Measurements from ENCODE around the gene VAC14. TPM values are rescaled to one million over a fixed set of nuclear protein-coding genes. Genes with fewer than 3 reads are reported as not detected.
A peak's percentile ranks its signal among the peaks of the same experiment; 100 is the strongest.

The VAC14 gene
- total and polyA plus RNA-seq, 4 donors = 27.6 to 60.8 (median 50.9) TPM

DNA sequence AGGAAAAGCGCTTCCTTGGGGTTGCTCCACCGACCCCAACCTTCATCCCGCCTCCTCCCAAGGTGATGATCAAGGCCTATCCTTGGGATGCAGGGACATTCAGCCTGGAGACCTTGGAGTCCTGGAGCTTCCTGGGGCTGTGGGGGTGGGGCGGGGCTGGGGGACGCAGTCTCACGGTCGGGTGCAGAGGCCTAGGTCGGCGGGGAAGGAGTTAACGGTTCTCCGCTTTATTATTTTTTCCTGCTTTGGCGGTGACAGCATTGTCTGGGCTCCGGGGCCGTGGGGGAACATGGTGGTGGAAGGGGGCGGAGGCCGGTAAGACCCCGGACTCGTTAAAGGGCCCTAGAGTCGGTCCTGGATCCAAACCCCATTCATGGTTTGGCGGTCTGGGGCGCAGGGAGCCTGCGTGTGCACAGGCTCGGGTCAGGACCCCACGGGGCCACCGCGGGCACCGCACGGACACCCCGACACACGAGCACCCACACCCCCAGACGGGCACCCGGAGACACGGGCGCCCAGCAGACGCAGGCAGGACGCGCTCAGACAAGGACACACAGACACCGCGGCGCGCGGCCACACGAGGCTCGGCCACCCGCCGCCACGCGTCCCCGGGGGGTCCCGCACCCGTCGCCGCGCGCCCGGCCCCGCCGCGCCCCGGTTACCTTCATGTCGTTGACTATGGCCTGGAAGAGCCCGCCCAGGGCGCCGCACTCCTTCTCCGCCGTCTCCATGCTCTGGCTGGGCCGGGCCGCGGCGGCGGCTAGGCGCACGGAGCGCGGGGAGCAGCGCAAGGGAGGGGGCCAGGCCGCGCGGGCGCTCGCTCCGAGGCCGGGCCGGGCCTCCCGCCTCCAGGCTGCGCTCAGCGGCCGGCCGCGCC is 115.7 kb downstream of the VAC14 start:
- Histone ChIP-seq H3K4me1 (ENCODE audit: control insufficient read depth in 5 of 5, insufficient read depth in 5 of 5, low read length in 5 of 5) (peaks cover 17 to 80% (median 60%) of the 10 kb centered on the region in 5 donors), H3K4me3 (peak overlapping the region; percentile 71), H3K9ac (ENCODE audit: insufficient read depth in 1 of 2, low read length in 2 of 2) (peak overlapping the region; percentile 37 to 40), H3K36me3 (ENCODE audit: control insufficient read depth in 4 of 4, insufficient read depth in 4 of 4, low read length in 4 of 4) (peaks cover 0 to 13% (median 7%) of the 10 kb centered on the region in 4 donors), H3K9me3 (ENCODE audit: control insufficient read depth in 4 of 4, insufficient read depth in 3 of 4, low read length in 3 of 4) (no peaks in the 10 kb centered on the region), H3K27ac (ENCODE audit: low read depth in 1 of 2, low read length in 1 of 2) (peak overlapping the region; percentile 69 to 82), H3K27me3 (ENCODE audit: control insufficient read depth in 3 of 3, insufficient read depth in 3 of 3, low read length in 2 of 3) (no peaks in the 10 kb centered on the region)
- DNase-seq (peak in 1 of 3 donors; percentile 39), ATAC-seq (ENCODE audit: insufficient read depth, low FRiP score) (peak; percentile 1)
- WGBS, 2 donors = 2 to 5% methylated on average over 57 to 90 of the region's 90 CpGs
- TF ChIP-seq CTCF (IDR thresholded peaks at IDR 0.05; ENCODE audit: control extremely low read depth, extremely low read depth) = no peak

GRCh38 chr16:70684146-70685060 is 116.6 kb downstream of the VAC14 start:
- ATAC-seq (ENCODE audit: insufficient read depth, low FRiP score) (no peak), DNase-seq (no peak)
- Histone ChIP-seq H3K4me3 (peak overlapping the region; percentile 71), H3K36me3 (ENCODE audit: control insufficient read depth in 4 of 4, insufficient read depth in 4 of 4, low read length in 4 of 4) (peaks cover 0 to 16% (median 9%) of the 10 kb centered on the region in 4 donors), H3K27ac (ENCODE audit: low read depth in 1 of 2, low read length in 1 of 2) (peak overlapping the region in 1 of 2 donors; percentile 12), H3K9ac (ENCODE audit: insufficient read depth in 1 of 2, low read length in 2 of 2) (peak overlapping the region; percentile 37 to 76), H3K9me3 (ENCODE audit: control insufficient read depth in 4 of 4, insufficient read depth in 3 of 4, low read length in 3 of 4) (no peaks in the 10 kb centered on the region), H3K4me1 (ENCODE audit: control insufficient read depth in 5 of 5, insufficient read depth in 5 of 5, low read length in 5 of 5) (peaks cover 17 to 73% (median 54%) of the 10 kb centered on the region in 5 donors), H3K27me3 (ENCODE audit: control insufficient read depth in 3 of 3, insufficient read depth in 3 of 3, low read length in 2 of 3) (no peaks in the 10 kb centered on the region)
- TF ChIP-seq CTCF (IDR thresholded peaks at IDR 0.05; ENCODE audit: control extremely low read depth, extremely low read depth) = no peak
- WGBS, 2 donors = 45 to 74% methylated on average over 14 of the region's 14 CpGs

DNA sequence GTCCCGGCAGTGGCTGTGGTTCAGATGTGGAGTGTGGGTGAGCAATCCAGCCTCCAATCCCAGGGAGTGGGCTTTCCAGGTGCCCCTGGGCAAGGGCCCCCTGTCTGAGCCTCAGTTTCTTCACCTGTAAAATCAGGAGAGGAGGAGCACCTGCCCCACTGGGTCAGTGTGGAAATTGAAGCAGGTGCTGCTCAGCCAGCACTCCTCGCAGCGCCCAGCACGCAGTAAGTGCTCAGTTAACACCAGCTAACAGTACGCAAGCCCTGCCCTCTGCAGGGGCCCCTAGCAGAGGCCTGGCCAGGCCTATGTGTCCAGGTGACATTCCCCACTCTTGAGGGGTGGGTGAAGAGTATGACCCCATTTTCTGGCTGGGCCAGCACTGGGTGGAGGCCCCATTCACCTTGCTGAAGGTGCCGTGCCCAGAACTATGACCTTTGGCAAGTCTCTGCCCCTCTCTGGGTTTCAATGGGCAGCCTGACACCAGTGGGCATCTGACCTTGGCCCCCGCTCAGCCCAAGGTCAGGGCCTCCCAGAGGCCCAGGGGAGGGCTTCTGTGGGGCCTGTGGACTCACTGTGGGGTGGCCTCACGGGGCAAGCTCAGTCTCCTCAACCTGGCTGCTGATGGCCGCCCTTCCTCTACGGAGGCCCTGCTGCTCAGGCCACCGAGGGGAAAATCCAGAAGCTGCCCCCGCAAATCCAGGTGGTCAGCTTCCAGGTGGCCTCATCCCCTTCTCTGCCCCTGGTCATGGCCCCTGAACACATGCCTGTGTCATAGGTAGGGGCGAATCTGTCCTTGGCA is 117.6 kb downstream of the VAC14 start:
- Histone ChIP-seq H3K36me3 (ENCODE audit: control insufficient read depth in 4 of 4, insufficient read depth in 4 of 4, low read length in 4 of 4) (peaks cover 0 to 23% (median 18%) of the 10 kb centered on the region in 4 donors), H3K4me3 (no peak overlapping the region), H3K9me3 (ENCODE audit: control insufficient read depth in 4 of 4, insufficient read depth in 3 of 4, low read length in 3 of 4) (no peaks in the 10 kb centered on the region), H3K4me1 (ENCODE audit: control insufficient read depth in 5 of 5, insufficient read depth in 5 of 5, low read length in 5 of 5) (peaks cover 6 to 63% (median 44%) of the 10 kb centered on the region in 5 donors), H3K27me3 (ENCODE audit: control insufficient read depth in 3 of 3, insufficient read depth in 3 of 3, low read length in 2 of 3) (no peaks in the 10 kb centered on the region), H3K27ac (ENCODE audit: low read depth in 1 of 2, low read length in 1 of 2) (no peak overlapping the region), H3K9ac (ENCODE audit: insufficient read depth in 1 of 2, low read length in 2 of 2) (peak overlapping the region in 1 of 2 donors; percentile 76)
- DNase-seq (no peak), ATAC-seq (ENCODE audit: insufficient read depth, low FRiP score) (no peak)
- 87 to 91% methylated on average over 12 to 13 of the region's 13 CpGs for WGBS, 2 donors
- TF ChIP-seq CTCF (IDR thresholded peaks at IDR 0.05; ENCODE audit: control extremely low read depth, extremely low read depth) = no peak

Data from lung (tissue), 12 donors.